Vagina (tissue), 2 donors: ENCODE results near the gene SMIM1.

Experiments used
- POLR2A ChIP-seq, 2 donors: fragments of 450-650 bp; IDR thresholded peaks; one replicate each; pipeline ENCODE4 v1.6.1; 2017; ENCODE audit warnings: antibody characterized with exemption in 2 of 2, mild to moderate bottlenecking in 2 of 2, moderate library complexity in 2 of 2
- TF ChIP-seq, protein P1 (sequence below), 3 experiments: fragments of 450-650 bp in 2 of 3; fragments of 200-600 bp in 1 of 3; sonication (generic) in 1 of 3; IDR thresholded peaks; one replicate each; pipeline ENCODE4 v1.5.1; 2017 to 2019; ENCODE audit warnings: antibody characterized with exemption in 3 of 3, mild to moderate bottlenecking in 2 of 3, moderate library complexity in 2 of 3

DNA sequence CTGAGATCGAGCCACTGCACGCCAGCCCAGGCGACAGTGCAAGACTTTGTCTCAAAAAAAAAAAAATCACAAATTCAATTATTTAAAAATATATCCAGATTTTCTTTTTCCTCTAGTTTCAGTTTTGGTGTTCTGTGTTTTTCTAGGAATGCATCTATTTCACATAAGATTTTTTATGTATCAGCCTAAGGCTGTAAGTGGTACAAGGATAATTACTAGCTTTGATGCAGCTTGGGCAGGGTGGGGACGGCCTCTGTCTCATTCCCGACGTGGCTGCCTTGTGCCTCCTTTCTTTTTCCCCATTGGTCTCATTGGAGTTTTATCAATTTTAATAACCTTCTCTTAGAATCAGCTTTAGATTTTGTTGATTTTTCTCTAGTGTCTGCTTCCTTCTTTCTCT is 13.4 kb upstream of the SMIM1 start:
- no peak for TF ChIP-seq POLR2A (IDR thresholded peaks at IDR 0.05)
- TF ChIP-seq, protein P1, sequence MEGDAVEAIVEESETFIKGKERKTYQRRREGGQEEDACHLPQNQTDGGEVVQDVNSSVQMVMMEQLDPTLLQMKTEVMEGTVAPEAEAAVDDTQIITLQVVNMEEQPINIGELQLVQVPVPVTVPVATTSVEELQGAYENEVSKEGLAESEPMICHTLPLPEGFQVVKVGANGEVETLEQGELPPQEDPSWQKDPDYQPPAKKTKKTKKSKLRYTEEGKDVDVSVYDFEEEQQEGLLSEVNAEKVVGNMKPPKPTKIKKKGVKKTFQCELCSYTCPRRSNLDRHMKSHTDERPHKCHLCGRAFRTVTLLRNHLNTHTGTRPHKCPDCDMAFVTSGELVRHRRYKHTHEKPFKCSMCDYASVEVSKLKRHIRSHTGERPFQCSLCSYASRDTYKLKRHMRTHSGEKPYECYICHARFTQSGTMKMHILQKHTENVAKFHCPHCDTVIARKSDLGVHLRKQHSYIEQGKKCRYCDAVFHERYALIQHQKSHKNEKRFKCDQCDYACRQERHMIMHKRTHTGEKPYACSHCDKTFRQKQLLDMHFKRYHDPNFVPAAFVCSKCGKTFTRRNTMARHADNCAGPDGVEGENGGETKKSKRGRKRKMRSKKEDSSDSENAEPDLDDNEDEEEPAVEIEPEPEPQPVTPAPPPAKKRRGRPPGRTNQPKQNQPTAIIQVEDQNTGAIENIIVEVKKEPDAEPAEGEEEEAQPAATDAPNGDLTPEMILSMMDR (IDR thresholded peaks at IDR 0.05): no peak
